HEK293 (cell line): ENCODE data around the gene MLLT3.

Experiments used
- BCL11B ChIP-seq: fragments of 450-650 bp; formaldehyde crosslinking; IDR thresholded peaks from 2 replicates; pipeline ENCODE4 v1.5.1; 2016; ENCODE audit warnings: low read depth, missing biosample characterization, missing genetic modification characterization
- EGR2 ChIP-seq: fragments of 450-650 bp; formaldehyde crosslinking; IDR thresholded peaks from 2 replicates; pipeline ENCODE4 v1.5.1; 2016; ENCODE audit warnings: low read depth, missing biosample characterization, missing genetic modification characterization
- HOXA7 ChIP-seq: sonication (generic); formaldehyde crosslinking; IDR thresholded peaks from 2 replicates; pipeline ENCODE4 v1.8.1; 2022; ENCODE audit warnings: missing genetic modification reagents, borderline replicate concordance
- PRDM2 ChIP-seq: fragments of 450-650 bp; formaldehyde crosslinking; IDR thresholded peaks from 2 replicates; pipeline ENCODE4 v1.5.1; 2016; ENCODE audit warnings: missing biosample characterization, missing genetic modification characterization, borderline replicate concordance
- PRDM4 ChIP-seq: fragments of 450-650 bp; formaldehyde crosslinking; IDR thresholded peaks from 2 replicates; pipeline ENCODE4 v1.5.1; 2017; ENCODE audit warnings: missing biosample characterization, missing genetic modification characterization
- SP3 ChIP-seq: fragments of 450-650 bp; formaldehyde crosslinking; IDR thresholded peaks from 2 replicates; pipeline ENCODE4 v1.5.1; 2016; ENCODE audit warnings: missing biosample characterization, missing genetic modification characterization
- WT1 ChIP-seq: fragments of 450-650 bp; formaldehyde crosslinking; IDR thresholded peaks from 2 replicates; pipeline ENCODE4 v1.5.1; 2016; ENCODE audit warnings: missing biosample characterization, missing genetic modification characterization
- ZBTB21 ChIP-seq: fragments of 450-650 bp; formaldehyde crosslinking; IDR thresholded peaks from 2 replicates; pipeline ENCODE4 v1.5.1; 2017; ENCODE audit warnings: missing biosample characterization, missing genetic modification characterization
- ZNF121 ChIP-seq: fragments of 450-650 bp; formaldehyde crosslinking; IDR thresholded peaks from 2 replicates; pipeline ENCODE4 v1.5.1; 2016; ENCODE audit warnings: missing biosample characterization, missing genetic modification characterization
- ZNF140 ChIP-seq: fragments of 450-650 bp; formaldehyde crosslinking; IDR thresholded peaks from 2 replicates; pipeline ENCODE4 v1.5.1; 2016; ENCODE audit warnings: missing biosample characterization, missing genetic modification characterization
- ZNF214 ChIP-seq: fragments of 450-650 bp; formaldehyde crosslinking; IDR thresholded peaks from 2 replicates; pipeline ENCODE4 v1.5.1; 2017; ENCODE audit warnings: missing biosample characterization, mild to moderate bottlenecking, missing genetic modification characterization, borderline replicate concordance
- ZNF223 ChIP-seq: fragments of 450-650 bp; formaldehyde crosslinking; IDR thresholded peaks from 2 replicates; pipeline ENCODE4 v1.5.1; 2016; ENCODE audit warnings: missing biosample characterization, missing genetic modification characterization
- ZNF341 ChIP-seq: fragments of 450-650 bp; formaldehyde crosslinking; IDR thresholded peaks from 2 replicates; pipeline ENCODE4; 2016; ENCODE audit warnings: low read depth, missing biosample characterization, missing genetic modification characterization
- ZNF394 ChIP-seq: fragments of 450-650 bp; formaldehyde crosslinking; IDR thresholded peaks from 2 replicates; pipeline ENCODE4 v1.5.1; 2016; ENCODE audit warnings: missing biosample characterization, missing genetic modification characterization, mild to moderate bottlenecking, moderate library complexity, borderline replicate concordance
- ZNF596 ChIP-seq: fragments of 450-650 bp; IDR thresholded peaks from 2 replicates; pipeline ENCODE4 v1.5.0; 2018; ENCODE audit warnings: missing biosample characterization, mild to moderate bottlenecking, missing genetic modification characterization, moderate library complexity
- ZNF626 ChIP-seq: fragments of 450-650 bp; sonication (Bioruptor Pico); formaldehyde crosslinking; IDR thresholded peaks from 2 replicates; pipeline ENCODE4 v1.5.1; 2018; ENCODE audit warnings: missing biosample characterization, missing genetic modification characterization, inconsistent platforms
- ZNF768 ChIP-seq: fragments of 450-650 bp; formaldehyde crosslinking; IDR thresholded peaks from 2 replicates; pipeline ENCODE4 v1.5.1; 2018; ENCODE audit warnings: missing biosample characterization, mild to moderate bottlenecking, missing genetic modification characterization
- ZNF777 ChIP-seq: fragments of 450-650 bp; formaldehyde crosslinking; IDR thresholded peaks from 2 replicates; pipeline ENCODE4 v1.5.1; 2017; ENCODE audit warnings: missing biosample characterization, missing genetic modification characterization, borderline replicate concordance
- TF ChIP-seq, protein P1 (sequence below): fragments of 450-650 bp; formaldehyde crosslinking; conservative IDR thresholded peaks from 2 replicates; pipeline ENCODE4 v1.5.1; 2016; ENCODE audit warnings: low read depth, missing biosample characterization, missing genetic modification characterization
- TF ChIP-seq, protein P2 (sequence below): fragments of 450-650 bp; formaldehyde crosslinking; IDR thresholded peaks from 2 replicates; pipeline ENCODE4 v1.5.1; 2017; ENCODE audit warnings: missing biosample characterization, missing genetic modification characterization
- TF ChIP-seq, protein P3 (sequence below): fragments of 450-650 bp; formaldehyde crosslinking; IDR thresholded peaks from 2 replicates; pipeline ENCODE4 v1.5.1; 2016; ENCODE audit warnings: missing biosample characterization, missing genetic modification characterization, borderline replicate concordance

The MLLT3 gene

GRCh38 chr9:20658677-20659473, 36.6 kb upstream of the MLLT3 start (continued):
- no peak for TF ChIP-seq PRDM2 (tag by site-specific recombination)
- no peak for TF ChIP-seq ZNF768 (tag by site-specific recombination)
- no peak for TF ChIP-seq SP3
- TF ChIP-seq, protein P1, sequence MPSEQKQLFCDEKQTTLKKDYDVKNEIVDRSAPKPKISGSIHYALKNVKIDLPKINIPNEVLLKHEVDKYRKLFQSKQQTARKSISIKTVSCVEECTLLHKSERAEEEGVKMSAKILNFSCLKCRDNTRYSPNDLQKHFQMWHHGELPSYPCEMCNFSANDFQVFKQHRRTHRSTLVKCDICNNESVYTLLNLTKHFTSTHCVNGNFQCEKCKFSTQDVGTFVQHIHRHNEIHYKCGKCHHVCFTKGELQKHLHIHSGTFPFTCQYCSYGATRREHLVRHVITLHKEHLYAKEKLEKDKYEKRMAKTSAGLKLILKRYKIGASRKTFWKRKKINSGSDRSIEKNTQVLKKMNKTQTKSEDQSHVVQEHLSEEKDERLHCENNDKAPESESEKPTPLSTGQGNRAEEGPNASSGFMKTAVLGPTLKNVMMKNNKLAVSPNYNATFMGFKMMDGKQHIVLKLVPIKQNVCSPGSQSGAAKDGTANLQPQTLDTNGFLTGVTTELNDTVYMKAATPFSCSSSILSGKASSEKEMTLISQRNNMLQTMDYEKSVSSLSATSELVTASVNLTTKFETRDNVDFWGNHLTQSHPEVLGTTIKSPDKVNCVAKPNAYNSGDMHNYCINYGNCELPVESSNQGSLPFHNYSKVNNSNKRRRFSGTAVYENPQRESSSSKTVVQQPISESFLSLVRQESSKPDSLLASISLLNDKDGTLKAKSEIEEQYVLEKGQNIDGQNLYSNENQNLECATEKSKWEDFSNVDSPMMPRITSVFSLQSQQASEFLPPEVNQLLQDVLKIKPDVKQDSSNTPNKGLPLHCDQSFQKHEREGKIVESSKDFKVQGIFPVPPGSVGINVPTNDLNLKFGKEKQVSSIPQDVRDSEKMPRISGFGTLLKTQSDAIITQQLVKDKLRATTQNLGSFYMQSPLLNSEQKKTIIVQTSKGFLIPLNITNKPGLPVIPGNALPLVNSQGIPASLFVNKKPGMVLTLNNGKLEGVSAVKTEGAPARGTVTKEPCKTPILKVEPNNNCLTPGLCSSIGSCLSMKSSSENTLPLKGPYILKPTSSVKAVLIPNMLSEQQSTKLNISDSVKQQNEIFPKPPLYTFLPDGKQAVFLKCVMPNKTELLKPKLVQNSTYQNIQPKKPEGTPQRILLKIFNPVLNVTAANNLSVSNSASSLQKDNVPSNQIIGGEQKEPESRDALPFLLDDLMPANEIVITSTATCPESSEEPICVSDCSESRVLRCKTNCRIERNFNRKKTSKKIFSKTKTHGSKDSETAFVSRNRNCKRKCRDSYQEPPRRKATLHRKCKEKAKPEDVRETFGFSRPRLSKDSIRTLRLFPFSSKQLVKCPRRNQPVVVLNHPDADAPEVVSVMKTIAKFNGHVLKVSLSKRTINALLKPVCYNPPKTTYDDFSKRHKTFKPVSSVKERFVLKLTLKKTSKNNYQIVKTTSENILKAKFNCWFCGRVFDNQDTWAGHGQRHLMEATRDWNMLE (tag by site-specific recombination) = no peak
- TF ChIP-seq ZNF223 (tag by site-specific recombination) = no peak
- TF ChIP-seq ZNF341 (tag by site-specific recombination) = peak; percentile 94
- TF ChIP-seq, protein P2, sequence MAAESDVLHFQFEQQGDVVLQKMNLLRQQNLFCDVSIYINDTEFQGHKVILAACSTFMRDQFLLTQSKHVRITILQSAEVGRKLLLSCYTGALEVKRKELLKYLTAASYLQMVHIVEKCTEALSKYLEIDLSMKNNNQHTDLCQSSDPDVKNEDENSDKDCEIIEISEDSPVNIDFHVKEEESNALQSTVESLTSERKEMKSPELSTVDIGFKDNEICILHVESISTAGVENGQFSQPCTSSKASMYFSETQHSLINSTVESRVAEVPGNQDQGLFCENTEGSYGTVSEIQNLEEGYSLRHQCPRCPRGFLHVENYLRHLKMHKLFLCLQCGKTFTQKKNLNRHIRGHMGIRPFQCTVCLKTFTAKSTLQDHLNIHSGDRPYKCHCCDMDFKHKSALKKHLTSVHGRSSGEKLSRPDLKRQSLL (tag by site-specific recombination) = peak; percentile 24; the same call in 1 of the 2 replicates
- no peak for TF ChIP-seq ZNF777 (tag by site-specific recombination)
- no peak for TF ChIP-seq ZNF140
- no peak for TF ChIP-seq ZNF626 (tag by site-specific recombination)
- no peak for TF ChIP-seq EGR2 (tag by site-specific recombination)
- no peak for TF ChIP-seq ZNF121 (tag by site-specific recombination)
- no peak for TF ChIP-seq HOXA7 (CRISPR knock-in tag)
- TF ChIP-seq WT1 (tag by site-specific recombination) = no peak
- TF ChIP-seq ZNF596 (tag by site-specific recombination) = no peak
- no peak for TF ChIP-seq ZNF394 (tag by site-specific recombination)
- TF ChIP-seq, protein P3, sequence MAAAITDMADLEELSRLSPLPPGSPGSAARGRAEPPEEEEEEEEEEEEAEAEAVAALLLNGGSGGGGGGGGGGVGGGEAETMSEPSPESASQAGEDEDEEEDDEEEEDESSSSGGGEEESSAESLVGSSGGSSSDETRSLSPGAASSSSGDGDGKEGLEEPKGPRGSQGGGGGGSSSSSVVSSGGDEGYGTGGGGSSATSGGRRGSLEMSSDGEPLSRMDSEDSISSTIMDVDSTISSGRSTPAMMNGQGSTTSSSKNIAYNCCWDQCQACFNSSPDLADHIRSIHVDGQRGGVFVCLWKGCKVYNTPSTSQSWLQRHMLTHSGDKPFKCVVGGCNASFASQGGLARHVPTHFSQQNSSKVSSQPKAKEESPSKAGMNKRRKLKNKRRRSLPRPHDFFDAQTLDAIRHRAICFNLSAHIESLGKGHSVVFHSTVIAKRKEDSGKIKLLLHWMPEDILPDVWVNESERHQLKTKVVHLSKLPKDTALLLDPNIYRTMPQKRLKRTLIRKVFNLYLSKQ (tag by site-specific recombination) = no peak
- TF ChIP-seq PRDM4 (tag by site-specific recombination) = no peak
- TF ChIP-seq ZBTB21 (tag by site-specific recombination) = no peak
- no peak for TF ChIP-seq BCL11B (tag by site-specific recombination)
- TF ChIP-seq ZNF214 (tag by site-specific recombination) = no peak
